Skin of body (tissue), 2 donors: ENCODE data around the gene OR52E5. TPM values are rescaled to one million over a fixed set of nuclear protein-coding genes. Genes with fewer than 3 reads are reported as not detected.

Source experiments
- DNase-seq: peaks from one replicate; lab custom pipeline; 2025; lab: John Stamatoyannopoulos, UW
- total RNA-seq: library from RNA; depleted of rRNA; stranded (reverse); fragments of >200 nt; gene quantifications from one replicate; pipeline ENCODE4 v1.2.3, GENCODE V29; 2014

Gene OR52E5
- total RNA-seq, 1 donor from 2014 or later, result not detected

GRCh38 chr11:5932671-5933070, 39.7 kb downstream of the OR52E5 start:
- no peak for DNase-seq

- no peak for DNase-seq
These were observed 40.1 kb downstream of the OR52E5 start for GRCh38 chr11:5933116-5933515.

GRCh38 chr11:5937868-5938602, 45.0 kb downstream of the OR52E5 start:
- no peak for DNase-seq

GRCh38 chr11:5938603-5938965, 45.6 kb downstream of the OR52E5 start:
- DNase-seq, result no peak

GRCh38 chr11:5940748-5941147, 47.7 kb downstream of the OR52E5 start:
- DNase-seq, result no peak

GRCh38 chr11:5941951-5942350, 48.9 kb downstream of the OR52E5 start, which contains the start of gene OR56A3:
Gene OR56A3, plus strand, starts transcription at chr11:5942251. Its CDS starts 5,096 bp downstream, at chr11:5947347.
- no peak for DNase-seq

Other genes starting within 250 kb of the OR52E5 start
- gene TRIM5, start 208.1 kb upstream of the OR52E5 start, total RNA-seq, result 19.0 TPM
- 13.0 TPM for gene TRIM22, start 203.4 kb upstream of the OR52E5 start, total RNA-seq
- gene OR56B1, start 156.8 kb upstream of the OR52E5 start, total RNA-seq, result not detected
- gene OR52N4, start 139.0 kb upstream of the OR52E5 start, total RNA-seq, result not detected
- gene OR52N5, start 109.9 kb upstream of the OR52E5 start, total RNA-seq, result not detected
- not detected for gene OR52N1, start 101.9 kb upstream of the OR52E5 start, total RNA-seq
- gene OR52N2, start 84.3 kb upstream of the OR52E5 start, total RNA-seq, result not detected
- gene OR52E6, start 51.3 kb upstream of the OR52E5 start, total RNA-seq, result not detected
- not detected for gene OR52E8, start 35.5 kb upstream of the OR52E5 start, total RNA-seq
- gene OR52E4, start 12.6 kb upstream of the OR52E5 start, total RNA-seq, result not detected
- gene OR56A3, start 49.0 kb downstream of the OR52E5 start, total RNA-seq, result not detected
- gene OR56A5, start 75.3 kb downstream of the OR52E5 start, total RNA-seq, result not detected
- gene OR52L1, start 93.8 kb downstream of the OR52E5 start, total RNA-seq, result not detected
- gene OR56A4, start 113.7 kb downstream of the OR52E5 start, total RNA-seq, result not detected
- not detected for gene OR56A1, start 137.6 kb downstream of the OR52E5 start, total RNA-seq
- gene OR56B4, start 214.5 kb downstream of the OR52E5 start, total RNA-seq, result not detected